Endothelial cell of umbilical vein (primary cell): ENCODE data around the gene TENM4.

Source experiments
- EZH2 ChIP-seq: IDR thresholded peaks from 2 replicates; pipeline ENCODE4 v1.6.1; 2012; ENCODE audit warnings: borderline replicate concordance, low read depth, mild to moderate bottlenecking, moderate library complexity, low read length, inconsistent platforms; ENCODE audit not compliant: severe bottlenecking
- FOS ChIP-seq: IDR thresholded peaks from 2 replicates; pipeline ENCODE4 v1.6.1; 2011; ENCODE audit warnings: mild to moderate bottlenecking, low read length, moderate library complexity, borderline replicate concordance; ENCODE audit not compliant: insufficient read depth
- POLR2A ChIP-seq: IDR thresholded peaks from 2 replicates; pipeline ENCODE4 v1.6.1; 2012; ENCODE audit warnings: low read depth, mild to moderate bottlenecking, control low read depth, low read length
- POLR2AphosphoS5 ChIP-seq: IDR thresholded peaks from 2 replicates; pipeline ENCODE4 v1.6.1; 2012; ENCODE audit warnings: low read depth, mild to moderate bottlenecking, control low read depth, low read length, moderate library complexity; ENCODE audit not compliant: insufficient read depth
- TF ChIP-seq, protein P1 (sequence below), 2 donors: IDR thresholded peaks; 1 replicate in 1 of 2; 2 replicates in 1 of 2; pipeline ENCODE4 v1.5.1; 2011; ENCODE audit warnings: low read length in 2 of 2, mild to moderate bottlenecking in 2 of 2, moderate library complexity in 2 of 2, control low read depth in 1 of 2, inconsistent platforms in 1 of 2, low read depth in 1 of 2; ENCODE audit not compliant: insufficient read depth in 1 of 2; ENCODE audit errors: extremely low read depth in 1 of 2
- TF ChIP-seq, protein P2 (sequence below): IDR thresholded peaks from 2 replicates; pipeline ENCODE4 v1.6.1; 2011; ENCODE audit not compliant: insufficient read depth, insufficient read length

DNA sequence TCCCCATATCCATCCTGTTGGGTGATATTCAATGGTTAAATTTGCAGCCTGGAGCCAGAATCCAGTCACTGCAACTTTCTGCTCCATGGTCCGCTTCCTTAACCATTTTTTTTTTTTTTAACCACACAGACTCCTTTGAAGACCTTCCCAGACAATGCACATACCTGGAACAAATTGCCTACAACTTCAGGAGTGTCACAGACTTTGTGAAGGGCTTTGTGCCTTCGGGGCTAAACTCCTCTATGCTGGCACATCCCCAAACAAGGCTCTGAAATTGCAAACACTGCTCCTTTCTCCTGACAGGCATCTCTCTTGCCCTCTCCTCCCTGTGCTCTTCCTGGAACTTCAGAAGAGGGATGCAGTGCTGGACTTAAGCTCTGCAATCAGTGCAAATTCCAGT lies 40.6 kb downstream of the TENM4 start:
- TF ChIP-seq, protein P1, sequence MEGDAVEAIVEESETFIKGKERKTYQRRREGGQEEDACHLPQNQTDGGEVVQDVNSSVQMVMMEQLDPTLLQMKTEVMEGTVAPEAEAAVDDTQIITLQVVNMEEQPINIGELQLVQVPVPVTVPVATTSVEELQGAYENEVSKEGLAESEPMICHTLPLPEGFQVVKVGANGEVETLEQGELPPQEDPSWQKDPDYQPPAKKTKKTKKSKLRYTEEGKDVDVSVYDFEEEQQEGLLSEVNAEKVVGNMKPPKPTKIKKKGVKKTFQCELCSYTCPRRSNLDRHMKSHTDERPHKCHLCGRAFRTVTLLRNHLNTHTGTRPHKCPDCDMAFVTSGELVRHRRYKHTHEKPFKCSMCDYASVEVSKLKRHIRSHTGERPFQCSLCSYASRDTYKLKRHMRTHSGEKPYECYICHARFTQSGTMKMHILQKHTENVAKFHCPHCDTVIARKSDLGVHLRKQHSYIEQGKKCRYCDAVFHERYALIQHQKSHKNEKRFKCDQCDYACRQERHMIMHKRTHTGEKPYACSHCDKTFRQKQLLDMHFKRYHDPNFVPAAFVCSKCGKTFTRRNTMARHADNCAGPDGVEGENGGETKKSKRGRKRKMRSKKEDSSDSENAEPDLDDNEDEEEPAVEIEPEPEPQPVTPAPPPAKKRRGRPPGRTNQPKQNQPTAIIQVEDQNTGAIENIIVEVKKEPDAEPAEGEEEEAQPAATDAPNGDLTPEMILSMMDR (IDR thresholded peaks at IDR 0.05; ENCODE audit: extremely low read depth in 1 of 2, insufficient read depth in 1 of 2, low read depth in 1 of 2, low read length in 2 of 2), result no peak
- no peak for TF ChIP-seq POLR2AphosphoS5
- no peak for TF ChIP-seq FOS
- no peak for TF ChIP-seq POLR2A
- no peak for TF ChIP-seq EZH2
- TF ChIP-seq, protein P2, sequence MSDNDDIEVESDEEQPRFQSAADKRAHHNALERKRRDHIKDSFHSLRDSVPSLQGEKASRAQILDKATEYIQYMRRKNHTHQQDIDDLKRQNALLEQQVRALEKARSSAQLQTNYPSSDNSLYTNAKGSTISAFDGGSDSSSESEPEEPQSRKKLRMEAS, result no peak
